ENCODE data around the gene RBPJ.
"Not testable (repeated sequence)": the region's sequence is repeated elsewhere in the genome, so short reads cannot be mapped to it uniquely, and the experiment has no call there.

RBPJ gene

DNA sequence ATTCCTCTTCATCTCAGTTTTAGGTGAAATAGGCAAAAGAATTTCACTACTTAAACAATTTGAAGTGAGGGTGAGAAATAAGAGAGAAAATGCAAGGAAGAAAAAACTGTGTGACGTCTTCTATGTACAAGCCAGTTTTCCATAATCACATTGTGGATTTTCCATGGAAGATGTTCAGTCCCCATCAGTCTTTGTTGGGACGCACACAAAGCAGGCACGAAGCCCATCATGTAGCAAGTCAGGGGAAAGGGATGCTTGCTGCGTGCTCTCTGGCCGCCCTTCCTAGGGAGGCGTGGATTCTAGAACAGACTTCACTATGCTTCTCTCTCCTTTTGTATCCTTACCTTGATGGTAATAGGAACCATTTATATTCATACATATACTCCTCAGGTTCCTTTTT is 54.7 kb downstream of the RBPJ start:
- ATAC-seq (no peak), DNase-seq (no peak)

DNA sequence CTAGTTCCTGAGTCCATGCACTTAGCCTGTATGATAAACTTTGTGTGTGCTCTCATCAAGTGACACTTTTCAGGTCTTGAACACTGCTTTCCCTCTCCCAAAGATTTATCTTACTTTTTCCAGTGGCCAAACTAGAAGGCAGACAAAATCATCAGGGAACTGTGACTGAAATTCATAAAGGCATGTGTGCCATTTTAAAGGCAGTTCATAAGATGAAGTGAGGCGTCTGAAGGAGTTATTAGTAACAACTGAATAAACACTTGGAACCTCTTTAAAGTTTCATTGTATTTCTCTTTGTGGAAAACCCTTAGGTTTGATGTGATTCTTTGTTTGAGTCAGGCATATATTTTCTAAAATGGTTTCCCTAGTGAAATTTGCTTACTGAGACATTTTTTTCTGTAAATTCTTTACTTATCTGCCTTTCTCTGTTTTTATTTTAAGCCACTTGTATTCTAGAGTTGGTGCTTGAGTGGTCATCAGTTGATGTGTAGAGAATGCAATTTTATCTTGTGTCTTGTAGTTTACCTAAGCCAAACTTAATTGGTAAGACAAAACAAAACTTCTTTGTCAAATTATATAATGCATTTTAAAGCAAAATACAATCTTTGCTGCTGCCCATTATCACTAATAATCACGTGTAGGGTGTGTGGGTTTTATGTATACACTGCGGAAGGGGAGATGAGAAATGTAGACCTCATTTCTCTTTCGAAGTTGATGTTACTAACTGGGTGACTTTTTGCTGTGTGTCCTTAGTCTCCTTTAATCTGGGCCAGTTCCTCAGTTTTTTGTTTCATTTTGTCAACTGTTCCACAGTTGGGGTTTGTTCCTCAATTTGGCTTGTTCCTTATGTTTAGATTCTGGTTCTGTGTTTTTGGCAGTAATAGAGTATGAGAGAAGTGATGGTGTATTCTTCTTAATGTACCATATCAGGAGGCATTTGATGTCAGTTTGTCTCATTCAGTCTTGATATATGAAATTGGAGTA is 56.8 kb downstream of the RBPJ start:
- DNase-seq (no peak), ATAC-seq (no peak)

DNA sequence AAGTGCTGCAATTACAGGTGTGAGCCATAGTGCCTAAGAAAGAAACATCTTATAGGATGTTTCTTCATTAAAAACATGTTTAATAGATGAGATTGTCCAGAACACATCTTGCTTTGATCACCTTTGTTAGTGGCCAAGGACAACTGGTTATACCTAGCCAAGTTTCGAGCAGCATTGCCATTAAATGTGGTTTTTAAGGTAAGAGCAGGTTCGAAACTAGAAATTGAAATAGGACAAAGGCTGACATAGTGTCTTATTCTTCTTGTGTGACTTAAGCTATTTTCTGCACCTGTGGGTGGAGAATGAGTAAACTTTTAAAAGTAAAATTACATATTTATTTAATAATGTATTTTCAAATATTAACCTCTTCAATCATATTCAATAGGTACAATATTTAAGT is 59.0 kb downstream of the RBPJ start:
- ATAC-seq (no peak), DNase-seq (no peak)

DNA sequence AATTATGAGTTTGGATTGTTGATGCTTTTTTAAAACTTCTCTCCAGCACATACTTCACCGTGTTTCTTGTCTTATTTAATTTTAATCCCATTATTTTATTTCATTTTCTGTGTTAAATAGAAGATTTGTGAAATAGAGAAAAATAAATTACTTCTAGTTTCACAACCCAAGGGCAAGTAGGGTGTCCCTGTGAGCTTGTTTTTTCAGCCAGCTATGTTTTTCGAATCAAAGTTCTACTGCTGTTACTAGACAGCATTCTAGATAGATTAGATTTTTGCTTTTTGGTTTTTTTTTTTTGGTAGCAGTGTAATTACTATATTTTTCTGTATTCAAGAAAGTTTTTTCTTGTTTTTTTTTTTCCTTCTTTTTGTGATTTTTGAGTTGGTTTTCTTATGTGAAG is 59.9 kb downstream of the RBPJ start:
- ATAC-seq (no peak), DNase-seq (no peak)

DNA sequence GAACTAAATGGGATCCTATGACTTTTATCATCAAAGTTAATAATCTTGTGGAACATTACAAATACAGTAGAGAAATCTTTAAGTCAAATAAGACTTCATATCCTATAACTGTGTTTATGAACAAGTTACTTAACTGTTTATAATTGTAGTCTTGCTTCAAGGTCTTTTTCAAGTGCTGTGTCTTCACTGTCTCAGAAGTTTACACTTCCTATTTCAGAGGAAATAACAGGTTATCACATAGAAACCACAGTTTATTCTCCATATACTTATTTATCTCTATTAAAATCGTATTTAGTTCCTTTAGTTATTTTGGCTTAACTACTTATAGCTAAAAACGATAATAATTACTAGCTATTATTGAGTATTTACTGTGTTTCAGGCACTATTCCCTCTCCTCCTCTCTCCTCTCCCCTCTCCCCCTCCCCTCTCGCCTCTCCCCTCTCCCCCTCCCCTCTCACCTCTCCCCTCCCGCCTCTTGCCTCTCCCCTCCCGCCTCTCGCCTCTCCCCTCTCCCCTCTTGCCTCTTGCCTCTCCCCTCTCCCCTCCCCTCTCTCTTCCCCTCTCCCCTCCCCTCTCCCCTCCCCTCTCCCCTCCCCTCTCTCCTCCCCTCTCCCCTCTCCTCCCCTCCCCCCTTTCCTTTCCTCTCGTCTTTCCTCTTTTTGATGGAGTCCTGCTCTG is 63.7 kb downstream of the RBPJ start:
- DNase-seq: no peak
- ATAC-seq: no peak

DNA sequence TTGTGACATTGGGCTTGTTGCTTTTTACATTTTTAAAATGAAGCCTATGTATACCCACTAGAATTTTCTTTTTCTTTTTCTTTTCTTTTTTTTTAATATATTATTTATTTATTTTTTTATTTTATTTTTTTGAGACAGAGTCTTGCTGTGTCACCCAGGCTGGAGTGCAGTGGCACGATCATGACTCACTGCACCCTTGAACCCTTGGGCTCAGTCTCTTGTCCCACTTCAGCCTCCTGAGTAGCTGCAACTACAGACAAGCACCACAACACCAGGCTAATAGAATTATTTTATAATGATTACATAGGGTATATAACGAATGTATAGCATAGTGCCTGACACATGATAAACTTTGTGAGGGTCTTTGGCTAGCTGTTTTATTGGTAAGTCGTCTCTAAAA is 64.9 kb downstream of the RBPJ start:
- no peak for ATAC-seq
- no peak for DNase-seq

DNA sequence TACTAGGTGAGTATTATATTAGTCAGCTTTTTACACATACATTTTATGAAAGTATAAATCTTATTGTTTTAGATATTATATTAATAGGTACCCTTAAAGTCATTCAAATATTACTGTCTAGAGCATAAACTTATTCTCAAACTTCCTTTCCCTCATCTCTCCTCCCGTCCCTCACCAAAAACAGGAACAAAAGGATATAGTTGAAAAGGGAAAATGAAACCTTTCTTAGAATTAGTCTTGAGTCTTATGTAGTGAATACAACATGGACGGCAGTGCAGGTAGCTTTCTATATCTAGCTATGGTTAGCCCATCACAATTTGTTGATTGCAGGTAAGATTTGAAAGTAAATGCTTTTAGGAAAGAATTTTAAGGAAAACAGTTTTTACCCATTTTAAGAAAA is 65.6 kb downstream of the RBPJ start:
- ATAC-seq: no peak
- DNase-seq: no peak

DNA sequence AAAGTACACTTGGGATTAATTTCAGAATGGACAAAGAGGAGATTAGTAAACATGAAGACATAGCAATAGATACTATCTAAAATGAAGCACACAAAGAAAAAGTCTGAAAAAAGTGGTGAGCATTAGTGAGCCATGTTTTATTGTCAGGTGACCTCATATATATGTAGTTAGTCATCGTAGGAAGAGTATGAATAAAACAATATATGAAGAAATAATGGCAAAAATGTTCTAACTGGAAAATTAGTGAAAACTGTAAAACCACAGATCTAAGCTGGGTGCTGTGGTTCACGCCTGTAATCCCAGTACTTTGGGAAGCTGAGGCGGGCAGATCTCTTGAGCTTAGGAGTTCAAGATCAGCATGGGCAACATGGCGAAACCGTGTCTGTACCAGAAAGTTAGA is 67.9 kb downstream of the RBPJ start:
- no peak for DNase-seq
- no peak for ATAC-seq

DNA sequence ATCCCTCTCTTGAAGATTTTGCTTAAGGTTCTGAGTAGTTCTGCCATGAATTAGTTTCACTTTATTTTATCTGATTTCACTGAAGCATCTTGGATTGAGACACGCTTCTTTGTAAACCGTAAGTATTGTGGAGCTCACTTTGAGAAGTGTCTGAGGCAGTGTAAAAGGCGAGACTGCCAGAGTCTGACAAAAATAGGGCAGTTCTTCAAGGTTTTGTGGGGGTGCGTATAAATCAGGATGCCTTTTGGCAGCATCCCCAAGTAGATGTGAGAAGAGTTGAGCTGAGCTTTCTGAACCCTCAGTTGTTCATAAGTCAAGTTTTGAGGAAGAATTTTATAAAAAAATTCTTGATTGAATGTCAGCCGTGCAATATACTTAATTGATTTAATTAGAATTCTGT is 76.3 kb downstream of the RBPJ start:
- ATAC-seq (no peak), DNase-seq (no peak)

DNA sequence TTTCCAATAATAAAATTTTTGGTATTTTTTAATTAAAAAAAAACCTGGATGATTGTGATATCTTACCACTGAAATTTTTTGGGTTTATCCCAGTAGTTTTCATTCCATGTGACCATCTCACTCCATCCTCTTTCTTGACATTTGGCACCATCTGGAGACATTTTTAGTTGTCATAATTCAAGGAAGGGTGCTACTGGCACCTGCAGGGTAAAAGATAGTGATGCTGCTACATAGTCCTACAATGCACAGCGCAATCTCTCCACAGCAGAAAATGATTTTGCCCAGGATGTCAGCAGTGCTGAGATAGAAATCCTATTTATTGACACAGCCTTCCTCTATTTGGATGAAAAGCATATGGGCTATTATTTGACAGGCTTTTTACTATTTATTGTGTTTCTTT is 79.3 kb downstream of the RBPJ start:
- no peak for DNase-seq
- no peak for ATAC-seq

DNA sequence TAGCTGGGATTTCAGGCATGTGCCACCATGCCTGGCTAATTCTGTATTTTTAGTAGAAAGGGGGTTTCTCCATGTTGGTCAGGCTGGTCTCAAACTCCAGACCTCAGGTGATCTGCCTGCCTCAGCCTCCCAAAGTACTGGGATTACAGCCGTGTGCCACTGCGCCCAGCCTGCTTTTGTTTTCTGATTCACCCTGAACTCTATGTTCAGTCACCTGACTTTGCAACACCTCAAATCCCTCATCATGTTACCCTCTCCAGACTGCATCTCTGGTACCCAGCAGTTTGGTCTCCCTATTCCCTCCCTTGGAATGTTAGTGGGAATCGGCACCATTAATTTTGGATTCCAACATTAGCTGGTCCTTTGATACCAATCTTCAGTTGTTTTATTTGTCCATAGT is 81.2 kb downstream of the RBPJ start:
- not testable (repeated sequence) for ATAC-seq, DNase-seq

DNA sequence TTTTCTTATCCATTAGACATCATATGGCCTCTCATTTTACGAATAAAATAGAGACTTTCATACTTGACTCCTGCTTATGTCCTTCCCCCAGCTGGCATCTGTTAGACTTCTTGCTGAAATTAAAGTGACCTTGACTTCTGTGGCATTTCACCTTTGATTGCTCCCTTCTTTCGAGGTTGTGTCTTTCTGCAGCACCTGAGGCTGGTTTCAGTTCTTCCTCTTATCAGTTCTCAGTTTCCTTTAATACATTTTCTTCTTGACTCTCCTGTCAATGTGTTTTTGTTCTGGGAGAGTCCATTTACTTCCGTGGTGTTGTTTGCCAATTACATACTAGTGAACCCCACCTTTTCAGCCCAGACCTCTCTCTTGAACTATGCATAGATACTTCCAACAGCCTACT is 81.6 kb downstream of the RBPJ start:
- no peak for DNase-seq
- no peak for ATAC-seq

DNA sequence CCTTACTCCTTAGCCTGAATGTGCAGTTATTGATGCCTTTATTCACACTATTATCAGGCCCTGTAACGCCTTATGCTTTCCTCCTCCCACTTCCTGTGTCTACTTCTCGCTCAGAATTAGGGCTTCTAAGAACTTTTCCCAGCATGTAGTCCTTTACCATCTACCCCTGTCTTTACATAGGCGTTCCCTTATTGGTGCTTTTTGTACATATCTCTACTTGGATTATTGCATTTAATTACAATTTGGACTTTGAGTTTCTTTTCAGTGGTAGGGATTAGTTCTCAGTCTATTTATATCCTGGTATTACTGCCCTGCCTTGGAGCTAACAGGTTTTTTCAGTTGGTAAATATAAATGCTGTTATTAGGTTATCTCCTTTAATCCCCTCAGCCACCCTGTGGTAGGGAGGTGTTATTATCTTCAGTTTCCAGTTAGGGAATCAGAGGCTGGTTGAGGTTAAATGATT is 84.0 kb downstream of the RBPJ start:
- ATAC-seq (no peak), DNase-seq (no peak)

DNA sequence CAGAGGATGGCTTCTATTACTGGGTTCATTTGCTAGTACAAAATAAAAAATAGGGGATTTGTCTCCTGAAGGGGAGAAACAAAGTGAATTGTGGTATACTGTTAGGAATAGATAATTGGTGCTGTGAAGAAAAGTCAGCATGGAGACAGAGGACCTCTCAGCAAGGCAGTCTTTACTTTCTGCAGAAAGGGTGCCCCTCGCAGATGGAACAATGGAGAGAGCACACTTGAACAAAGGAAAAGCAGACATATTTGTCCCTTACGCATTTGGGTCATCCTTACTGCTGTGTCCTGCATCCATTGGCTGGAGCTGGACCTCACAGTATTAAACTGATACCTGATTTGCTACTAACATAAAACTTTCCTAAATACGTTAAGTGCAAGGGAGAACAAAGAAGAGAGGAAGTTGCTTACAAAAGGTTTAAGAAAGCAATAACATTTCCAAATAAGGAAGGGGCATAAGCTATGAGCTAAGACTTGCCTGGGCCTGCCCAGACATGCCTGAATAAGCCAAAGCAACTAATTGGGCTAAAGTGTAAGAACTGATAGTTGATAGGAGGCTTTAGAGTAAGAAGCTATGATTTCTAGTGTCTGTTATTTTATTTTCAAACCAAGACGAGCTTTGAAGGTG is 85.6 kb downstream of the RBPJ start:
- ATAC-seq: no peak
- no peak for DNase-seq

DNA sequence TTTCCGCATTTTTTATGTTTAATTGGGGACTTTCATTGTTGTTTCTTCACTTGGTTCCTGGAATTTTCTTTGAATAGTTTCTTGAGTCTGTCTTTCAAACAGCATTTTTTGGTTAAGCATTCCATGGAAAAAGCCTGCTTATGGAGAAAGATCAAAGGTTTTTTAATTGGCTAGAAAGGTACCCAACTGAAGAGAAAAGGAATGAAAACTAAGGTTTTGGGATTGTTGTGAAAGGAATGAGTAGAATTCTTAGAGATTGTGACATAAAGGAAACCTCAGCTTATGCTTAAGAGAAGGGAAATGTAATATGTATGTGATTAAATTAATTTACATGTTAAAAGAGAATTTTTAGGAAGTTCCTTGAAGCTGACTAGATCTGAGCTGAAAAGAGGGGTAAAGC is 86.7 kb downstream of the RBPJ start:
- no peak for ATAC-seq
- DNase-seq: no peak

DNA sequence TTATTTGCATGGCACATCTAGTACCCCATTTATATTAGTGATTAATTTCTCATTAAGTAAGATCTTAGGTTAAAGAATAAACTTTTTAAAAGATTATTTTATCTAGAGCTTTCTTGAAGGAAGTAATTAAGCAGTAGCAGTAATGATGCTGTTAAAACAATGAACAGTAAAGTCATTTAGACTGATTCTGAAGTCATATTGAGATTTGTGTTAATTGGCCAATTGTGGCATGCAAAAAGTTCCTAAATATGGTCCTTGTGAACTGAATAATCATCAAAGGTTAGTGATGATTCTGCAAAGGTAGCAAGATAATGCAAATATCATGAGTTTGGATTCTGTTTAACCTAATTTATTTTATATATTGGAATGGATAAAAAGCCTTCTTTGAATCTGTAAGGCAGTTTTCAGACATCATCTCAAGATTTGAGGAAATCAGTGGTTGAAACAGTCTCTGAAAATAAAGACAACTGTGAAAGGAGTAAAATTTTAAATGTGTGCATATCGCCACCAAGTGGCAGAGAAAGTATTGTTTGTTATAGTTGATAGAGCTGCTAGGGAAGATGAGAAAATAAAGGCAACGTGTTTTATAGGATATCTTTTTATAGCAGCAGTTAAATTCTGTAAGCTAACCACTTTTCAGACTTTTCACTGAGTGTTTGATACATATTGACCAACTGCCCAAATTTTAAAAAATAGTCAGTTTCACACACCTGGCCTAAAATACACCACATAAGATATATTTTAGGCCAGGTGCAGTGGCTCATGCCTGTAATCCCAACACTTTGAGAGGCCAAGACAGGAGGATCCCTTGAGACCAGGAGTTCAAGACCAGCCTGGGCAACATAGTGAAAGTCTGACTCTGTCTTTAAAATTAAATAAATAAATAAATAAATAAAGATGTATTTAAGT is 89.8 kb downstream of the RBPJ start:
- no peak for ATAC-seq

DNA sequence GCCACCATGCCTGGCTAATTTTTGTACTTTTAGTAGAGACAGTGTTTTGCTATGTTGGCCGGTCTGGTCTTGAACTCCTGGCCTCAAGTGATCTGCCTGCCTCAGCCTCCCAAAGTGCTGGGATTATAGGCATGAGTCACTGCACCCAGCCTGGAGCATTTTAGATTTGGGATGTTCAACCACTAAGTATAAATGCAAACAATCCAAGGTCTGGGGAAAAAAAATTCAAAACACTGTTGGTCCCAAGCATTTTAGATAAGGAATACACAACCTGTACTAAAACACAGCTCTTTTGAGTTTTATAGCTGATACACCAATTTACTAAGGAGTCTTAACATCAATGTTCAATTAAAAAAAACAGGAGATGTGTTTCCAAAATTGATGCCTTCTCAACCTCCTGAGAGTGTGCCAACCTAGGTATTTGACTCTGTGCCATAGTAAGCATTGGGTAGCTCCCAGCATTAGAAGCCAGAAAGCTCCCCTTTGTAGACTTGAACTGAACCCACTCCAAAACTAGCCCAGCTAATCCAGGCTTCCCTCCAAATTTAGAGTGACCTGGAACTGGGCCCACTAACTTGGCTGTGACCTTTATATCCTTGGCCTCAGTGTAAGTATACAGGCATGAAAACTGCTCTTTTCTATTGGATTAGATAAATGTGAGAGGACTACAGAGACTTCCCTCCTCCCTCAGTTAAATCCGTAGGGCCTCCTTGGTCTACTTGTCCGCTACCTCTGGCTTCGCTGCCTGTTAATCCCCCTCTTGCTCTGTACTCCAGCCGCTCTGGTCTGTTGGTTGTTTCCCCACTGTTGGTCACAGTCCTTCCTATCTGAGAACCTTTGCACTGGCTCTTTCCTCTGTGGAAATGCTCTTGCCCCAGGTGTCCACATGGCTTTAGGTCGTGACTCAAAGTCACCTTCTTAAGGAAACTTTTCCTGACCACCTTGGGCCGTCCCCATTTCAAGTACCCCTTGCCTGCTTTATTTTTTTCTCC is 91.9 kb downstream of the RBPJ start:
- no peak for ATAC-seq

More for the DNA sequence above, 89.8 kb downstream of the RBPJ start:
- DNase-seq: no peak

DNA sequence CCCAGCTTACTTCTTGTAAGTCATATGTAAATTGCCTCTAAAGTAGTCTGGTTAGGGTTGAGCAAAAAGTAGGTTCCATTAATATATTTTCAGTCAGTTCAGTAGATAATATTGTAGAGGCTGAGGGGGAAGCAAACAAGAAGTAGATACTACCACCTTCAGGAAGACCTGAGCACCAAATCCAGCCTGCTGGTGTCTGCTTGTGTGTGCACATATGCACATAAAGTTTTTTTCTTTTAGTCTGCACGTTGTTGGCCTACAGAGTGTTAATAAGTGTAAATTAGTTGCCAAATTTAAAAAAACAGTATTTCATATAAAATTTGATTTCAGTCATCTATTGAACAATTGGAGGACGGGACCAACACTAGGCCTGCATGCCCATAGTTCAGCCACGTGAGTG is 92.8 kb downstream of the RBPJ start:
- no peak for DNase-seq
- no peak for ATAC-seq

More for the DNA sequence above, 91.9 kb downstream of the RBPJ start:
- no peak for DNase-seq

DNA sequence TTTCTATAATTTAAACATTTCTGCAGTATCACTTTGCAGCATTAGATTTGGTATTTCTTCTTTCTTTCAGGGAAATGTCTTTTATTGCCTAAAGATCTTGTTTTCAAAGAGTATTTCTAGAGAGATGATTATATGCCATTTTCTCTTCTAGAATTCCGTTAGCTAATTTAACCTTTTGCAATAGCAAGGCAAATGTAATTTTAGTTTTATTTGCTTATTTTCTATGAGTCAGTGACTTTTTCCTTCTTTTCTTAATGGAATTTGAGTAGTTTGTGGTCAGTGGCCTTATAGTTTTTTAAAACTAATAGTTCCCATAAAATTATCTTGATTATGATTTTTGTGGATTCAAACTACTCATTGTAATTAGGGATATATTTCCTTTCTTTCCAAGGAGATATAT is 97.3 kb downstream of the RBPJ start:
- ATAC-seq (no peak), DNase-seq (no peak)

DNA sequence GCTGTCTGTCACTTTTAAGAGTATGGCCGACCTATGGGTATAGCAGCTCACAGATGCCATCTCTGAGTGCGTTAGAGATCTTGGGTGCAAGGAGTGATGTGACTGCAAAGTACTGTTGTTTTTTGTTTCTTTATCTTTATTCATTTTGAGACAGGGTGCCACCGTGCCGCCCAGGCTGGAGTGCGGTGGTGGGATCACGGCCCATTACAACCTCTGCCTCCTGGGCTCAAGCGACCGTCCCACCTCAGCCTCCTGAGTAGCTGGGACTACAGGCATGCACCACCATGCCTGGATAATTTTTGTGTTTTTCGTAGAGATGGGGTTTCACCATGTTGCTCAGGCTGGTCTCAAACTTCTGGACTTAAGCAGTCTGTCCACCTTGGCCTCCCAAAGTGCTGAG is 98.0 kb downstream of the RBPJ start:
- no peak for DNase-seq
- ATAC-seq: no peak

DNA sequence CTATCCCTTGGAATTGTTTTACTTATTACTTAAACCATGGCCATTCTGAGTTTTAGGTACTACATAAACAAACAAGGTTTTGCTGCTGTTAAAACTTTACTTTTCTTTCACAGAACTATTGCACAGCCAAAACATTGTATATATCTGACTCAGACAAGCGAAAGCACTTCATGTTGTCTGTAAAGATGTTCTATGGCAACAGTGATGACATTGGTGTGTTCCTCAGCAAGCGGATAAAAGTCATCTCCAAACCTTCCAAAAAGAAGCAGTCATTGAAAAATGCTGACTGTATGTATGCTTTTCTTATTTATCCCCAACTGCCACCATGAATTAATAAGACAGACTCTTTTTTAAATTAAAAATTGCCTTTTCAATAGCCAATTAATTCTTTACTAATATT is 99.6 kb downstream of the RBPJ start:
- DNase-seq (no peak), ATAC-seq (no peak)
